Left kidney (tissue), 2 donors: Measurements from ENCODE around the gene DEFB132. TPM values are rescaled to one million over a fixed set of nuclear protein-coding genes. Genes with fewer than 3 reads are reported as not detected.

Experiments used
- DNase-seq: peaks from one replicate; pipeline ENCODE4 v3.0.0-alpha.2; 2013
- polyA plus RNA-seq: library from polyadenylated mRNA; unstranded; fragments of 120-200 nt; gene quantifications from one replicate; pipeline ENCODE4 v1.2.1, GENCODE V29; 2013; ENCODE audit not compliant: insufficient read length

Gene DEFB132
- polyA plus RNA-seq, 1 donor = 0.07 TPM

GRCh38 chr20:297925-298775, 40.6 kb downstream of the DEFB132 start:
- DNase-seq = no peak

- DNase-seq = no peak
Observed at GRCh38 chr20:298776-299391, 41.4 kb downstream of the DEFB132 start.

GRCh38 chr20:300345-300990, 42.9 kb downstream of the DEFB132 start:
- no peak for DNase-seq

- no peak for DNase-seq
Observed at GRCh38 chr20:301886-302848, 44.6 kb downstream of the DEFB132 start.

- no peak for DNase-seq
Observed at GRCh38 chr20:305745-306144, 48.2 kb downstream of the DEFB132 start.

- no peak for DNase-seq
Observed at GRCh38 chr20:308427-309038, 51.0 kb downstream of the DEFB132 start.

- no peak for DNase-seq
Observed at GRCh38 chr20:309306-309840, 51.8 kb downstream of the DEFB132 start.

- peak; percentile 100 for DNase-seq
Observed at GRCh38 chr20:309841-310644, 52.5 kb downstream of the DEFB132 start.

GRCh38 chr20:310645-311044, 53.1 kb downstream of the DEFB132 start:
- no peak for DNase-seq

Other genes with a start within 250 kb of the DEFB132 start
- gene DEFB125, start 170.1 kb upstream of the DEFB132 start, polyA plus RNA-seq = not detected
- gene DEFB126, start 115.1 kb upstream of the DEFB132 start, polyA plus RNA-seq = not detected
- gene DEFB127, start 100.3 kb upstream of the DEFB132 start, polyA plus RNA-seq = not detected
- gene DEFB128, start 68.0 kb upstream of the DEFB132 start, polyA plus RNA-seq = not detected
- gene DEFB129, start 30.5 kb upstream of the DEFB132 start, polyA plus RNA-seq = not detected
- 50.7 TPM for gene C20orf96, start 33.0 kb downstream of the DEFB132 start, polyA plus RNA-seq
- gene ZCCHC3, start 39.8 kb downstream of the DEFB132 start, polyA plus RNA-seq = 44.7 TPM
- gene SOX12, start 67.8 kb downstream of the DEFB132 start, polyA plus RNA-seq = 31.6 TPM
- gene NRSN2, start 89.4 kb downstream of the DEFB132 start, polyA plus RNA-seq = 46.5 TPM
- gene TRIB3, start 123.0 kb downstream of the DEFB132 start, polyA plus RNA-seq = 3.3 TPM
- gene RBCK1, start 150.6 kb downstream of the DEFB132 start, polyA plus RNA-seq = 94.4 TPM
- gene TBC1D20, start 204.8 kb downstream of the DEFB132 start, polyA plus RNA-seq = 35.9 TPM